ENCODE results near the gene RBM3.

Gene RBM3

GRCh38 chrX:48599341-48599740 lies 25.1 kb downstream of the RBM3 start:
- no peak for TF ChIP-seq CTCF (IDR thresholded peaks at IDR 0.05)
- H3K27me3 ChIP-seq (ENCODE audit: control insufficient read depth, insufficient read depth, low read length), result no peaks in the 10 kb centered on the region
- no peaks in the 10 kb centered on the region for H3K36me3 ChIP-seq (ENCODE audit: control insufficient read depth, insufficient read depth, low read length)

GRCh38 chrX:48600226-48600625 lies 25.9 kb downstream of the RBM3 start:
- no peaks in the 10 kb centered on the region for H3K36me3 ChIP-seq (ENCODE audit: control insufficient read depth, insufficient read depth, low read length)
- H3K4me2 ChIP-seq (ENCODE audit: low read length), result no peak overlapping the region
- no peak for TF ChIP-seq CTCF (IDR thresholded peaks at IDR 0.05)
- no peaks in the 10 kb centered on the region for H3K4me1 ChIP-seq
- H3K27ac ChIP-seq, result no peak overlapping the region
- no peak overlapping the region for H3K9ac ChIP-seq
- H3K4me3 ChIP-seq (ENCODE audit: low read depth, low read length), result no peak overlapping the region
- H3K9me3 ChIP-seq (ENCODE audit: control insufficient read depth, low read length), result no peaks in the 10 kb centered on the region
- H2AFZ ChIP-seq, result no peak overlapping the region
- H3K79me2 ChIP-seq, result no peaks in the 10 kb centered on the region
- no peaks in the 10 kb centered on the region for H3K27me3 ChIP-seq (ENCODE audit: control insufficient read depth, insufficient read depth, low read length)

More at GRCh38 chrX:48599341-48599740, 25.1 kb downstream of the RBM3 start:
- H3K9ac ChIP-seq, result no peak overlapping the region
- no peaks in the 10 kb centered on the region for H3K4me1 ChIP-seq
- H3K9me3 ChIP-seq (ENCODE audit: control insufficient read depth, low read length), result no peaks in the 10 kb centered on the region
- no peak overlapping the region for H3K4me3 ChIP-seq (ENCODE audit: low read depth, low read length)
- H3K79me2 ChIP-seq, result no peaks in the 10 kb centered on the region
- no peak overlapping the region for H3K27ac ChIP-seq
- H3K4me2 ChIP-seq (ENCODE audit: low read length), result no peak overlapping the region
- no peak overlapping the region for H2AFZ ChIP-seq

- Histone ChIP-seq H3K79me2 (no peaks in the 10 kb centered on the region), H3K9me3 (ENCODE audit: control insufficient read depth, low read length) (no peaks in the 10 kb centered on the region), H3K27me3 (ENCODE audit: control insufficient read depth, insufficient read depth, low read length) (no peaks in the 10 kb centered on the region), H3K4me2 (ENCODE audit: low read length) (no peak overlapping the region), H3K9ac (no peak overlapping the region), H3K36me3 (ENCODE audit: control insufficient read depth, insufficient read depth, low read length) (no peaks in the 10 kb centered on the region), H3K27ac (no peak overlapping the region), H2AFZ (no peak overlapping the region), H3K4me1 (no peaks in the 10 kb centered on the region), H3K4me3 (ENCODE audit: low read depth, low read length) (no peak overlapping the region)
- TF ChIP-seq CTCF (IDR thresholded peaks at IDR 0.05), result no peak
Measured at GRCh38 chrX:48601741-48602394, 27.6 kb downstream of the RBM3 start.

- Histone ChIP-seq H3K36me3 (ENCODE audit: control insufficient read depth, insufficient read depth, low read length) (no peaks in the 10 kb centered on the region), H3K27me3 (ENCODE audit: control insufficient read depth, insufficient read depth, low read length) (no peaks in the 10 kb centered on the region), H2AFZ (no peak overlapping the region), H3K9ac (no peak overlapping the region), H3K9me3 (ENCODE audit: control insufficient read depth, low read length) (no peaks in the 10 kb centered on the region), H3K4me1 (no peaks in the 10 kb centered on the region), H3K27ac (no peak overlapping the region), H3K79me2 (no peaks in the 10 kb centered on the region), H3K4me3 (ENCODE audit: low read depth, low read length) (no peak overlapping the region), H3K4me2 (ENCODE audit: low read length) (no peak overlapping the region)
- TF ChIP-seq CTCF (IDR thresholded peaks at IDR 0.05), result no peak
Measured at GRCh38 chrX:48604701-48605100, 30.4 kb downstream of the RBM3 start.

GRCh38 chrX:48606091-48606490 lies 31.8 kb downstream of the RBM3 start:
- Histone ChIP-seq H3K4me1 (no peaks in the 10 kb centered on the region), H3K9me3 (ENCODE audit: control insufficient read depth, low read length) (no peaks in the 10 kb centered on the region), H3K27me3 (ENCODE audit: control insufficient read depth, insufficient read depth, low read length) (no peaks in the 10 kb centered on the region), H3K4me2 (ENCODE audit: low read length) (no peak overlapping the region), H3K9ac (no peak overlapping the region), H3K27ac (no peak overlapping the region), H3K4me3 (ENCODE audit: low read depth, low read length) (no peak overlapping the region), H2AFZ (no peak overlapping the region), H3K79me2 (no peaks in the 10 kb centered on the region), H3K36me3 (ENCODE audit: control insufficient read depth, insufficient read depth, low read length) (no peaks in the 10 kb centered on the region)
- TF ChIP-seq CTCF (IDR thresholded peaks at IDR 0.05), result no peak

All from parathyroid adenoma (tissue), 2 donors.